ENCODE data around the gene STK32B.
"Not testable (repeated sequence)": the region's sequence is repeated elsewhere in the genome, so short reads cannot be mapped to it uniquely, and the experiment has no call there.

STK32B gene

DNA sequence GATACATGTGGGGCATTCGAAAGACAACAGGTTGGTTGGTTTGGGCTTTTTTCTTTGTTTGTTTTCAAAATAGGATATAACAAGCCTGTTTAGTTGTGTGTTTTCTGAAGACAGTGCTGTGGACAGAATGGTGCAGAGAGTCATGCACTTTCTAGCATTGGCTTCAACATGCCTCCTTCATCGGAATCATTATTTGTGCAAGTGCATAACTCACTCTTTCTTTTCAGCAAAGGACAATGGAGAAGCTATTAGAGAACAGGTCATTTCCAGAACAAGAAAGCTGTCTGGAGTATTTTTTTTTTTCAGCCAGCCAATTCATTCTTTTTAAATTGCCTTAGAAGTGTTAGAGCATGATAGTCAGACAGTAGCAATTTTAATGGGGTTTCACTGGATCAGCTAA lies 225.8 kb downstream of the STK32B start:
- DNase-seq: no peak

DNA sequence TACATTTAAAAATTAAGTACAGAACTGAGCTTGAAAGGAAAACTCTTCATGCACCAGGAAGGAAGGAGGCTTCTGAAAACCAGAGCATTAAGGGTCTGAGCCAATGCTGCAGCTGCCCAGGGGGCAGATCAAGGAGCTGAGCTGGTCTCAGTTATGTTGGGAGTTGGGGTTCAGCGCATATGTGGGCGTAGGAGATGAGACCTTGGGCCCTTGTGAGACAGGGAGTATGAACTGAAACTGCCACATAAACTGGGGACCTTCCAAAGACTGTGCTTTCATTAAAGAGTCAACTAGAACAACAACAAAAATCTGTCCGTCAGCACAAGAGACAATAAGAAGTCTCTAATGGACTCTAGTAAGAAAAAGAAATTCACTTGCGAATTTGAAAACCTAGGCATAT lies 226.9 kb downstream of the STK32B start:
- DNase-seq: no peak

DNA sequence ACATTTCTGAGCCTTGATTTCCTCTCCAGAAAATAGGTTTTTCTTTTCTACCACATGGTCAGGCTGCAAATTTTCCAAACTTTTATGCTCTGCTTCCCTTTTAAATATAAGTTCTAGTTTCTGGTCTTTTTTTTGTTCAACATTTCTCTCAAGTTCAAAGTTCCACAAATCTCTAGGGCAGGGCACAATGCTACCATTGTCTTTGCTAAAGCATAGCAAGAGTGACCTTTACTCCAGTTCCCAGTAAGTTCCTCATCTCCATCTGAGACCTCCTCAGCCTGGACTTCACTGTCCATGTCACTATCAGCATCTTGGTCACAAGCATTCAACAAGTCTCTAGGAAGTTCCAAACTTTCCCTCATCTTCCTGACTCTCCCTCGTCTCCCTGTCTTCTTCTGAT lies 228.8 kb downstream of the STK32B start:
- not testable (repeated sequence) for DNase-seq

DNA sequence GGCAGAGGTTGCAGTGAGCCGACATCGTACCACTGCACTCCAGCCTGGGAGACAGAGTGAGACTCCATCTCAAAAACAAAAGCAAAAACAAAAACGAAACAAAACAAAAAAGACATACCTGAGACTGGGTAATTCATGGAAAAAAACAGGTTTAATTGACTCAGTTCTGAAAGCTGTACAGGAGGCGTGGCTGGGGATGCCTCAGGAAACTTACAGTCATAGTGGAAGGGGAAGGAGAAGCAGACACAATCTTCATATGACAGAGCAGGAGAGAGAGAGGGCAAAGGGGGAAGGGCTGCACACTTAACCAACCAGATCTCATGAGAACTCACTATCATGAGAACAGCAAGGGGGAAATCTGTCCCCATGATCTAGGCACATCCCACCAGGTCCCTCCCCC lies 229.5 kb downstream of the STK32B start:
- no peak for DNase-seq

DNA sequence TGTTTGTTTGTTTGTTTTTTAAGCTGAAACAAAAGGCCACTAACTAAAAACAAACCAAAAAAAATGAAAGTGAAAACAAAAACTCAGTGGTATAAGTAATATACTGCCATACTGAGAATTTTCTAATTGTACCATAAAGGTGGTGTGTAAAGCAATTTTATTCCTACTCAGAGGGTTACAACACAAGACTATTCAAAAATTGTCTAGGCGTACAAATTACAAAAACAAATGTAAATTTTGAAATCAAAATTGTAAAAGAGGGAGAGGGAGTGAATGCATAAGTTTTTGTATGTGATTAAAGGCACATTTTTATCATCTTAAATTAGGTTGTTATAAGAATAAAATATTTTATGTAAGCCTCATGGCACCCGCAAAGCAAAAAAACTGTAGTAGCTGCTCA lies 232.6 kb downstream of the STK32B start:
- DNase-seq: no peak

DNA sequence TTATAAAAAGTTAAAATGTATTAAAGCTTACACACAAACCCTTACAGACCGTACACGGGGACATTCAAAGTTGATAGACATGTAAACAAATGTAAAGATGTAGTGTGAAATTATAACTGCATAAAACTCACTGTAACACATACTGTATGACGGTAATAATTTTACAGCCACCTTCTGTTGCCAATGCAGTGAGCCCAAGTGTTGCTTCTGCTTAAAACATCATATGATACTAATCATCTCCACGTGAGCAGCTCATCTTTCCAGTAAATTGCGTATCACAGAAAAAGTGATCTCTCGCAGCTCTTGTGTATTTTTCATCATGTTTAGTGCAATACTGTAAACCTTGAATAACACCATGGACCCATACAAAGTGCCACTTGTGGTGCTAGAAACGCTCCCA lies 233.2 kb downstream of the STK32B start:
- no peak for DNase-seq

DNA sequence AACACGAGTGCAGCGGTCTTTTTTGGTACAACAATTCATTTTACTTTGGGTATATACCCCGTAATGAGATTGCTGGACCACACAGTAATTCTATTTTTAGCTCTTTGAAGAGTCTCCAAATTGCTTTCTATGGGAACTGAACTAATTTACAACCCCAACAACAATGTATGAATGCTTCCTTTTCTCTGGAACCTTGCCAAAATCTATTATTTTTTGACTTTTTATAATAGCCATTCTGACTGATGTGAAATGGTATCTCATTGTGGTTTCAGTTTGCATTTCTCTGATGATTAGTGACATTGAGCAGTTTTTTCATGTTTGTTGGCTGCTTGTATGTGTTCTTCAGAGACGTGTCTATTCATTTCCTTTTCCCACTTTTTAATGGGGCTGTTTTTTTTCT lies 240.8 kb downstream of the STK32B start:
- no peak for DNase-seq

DNA sequence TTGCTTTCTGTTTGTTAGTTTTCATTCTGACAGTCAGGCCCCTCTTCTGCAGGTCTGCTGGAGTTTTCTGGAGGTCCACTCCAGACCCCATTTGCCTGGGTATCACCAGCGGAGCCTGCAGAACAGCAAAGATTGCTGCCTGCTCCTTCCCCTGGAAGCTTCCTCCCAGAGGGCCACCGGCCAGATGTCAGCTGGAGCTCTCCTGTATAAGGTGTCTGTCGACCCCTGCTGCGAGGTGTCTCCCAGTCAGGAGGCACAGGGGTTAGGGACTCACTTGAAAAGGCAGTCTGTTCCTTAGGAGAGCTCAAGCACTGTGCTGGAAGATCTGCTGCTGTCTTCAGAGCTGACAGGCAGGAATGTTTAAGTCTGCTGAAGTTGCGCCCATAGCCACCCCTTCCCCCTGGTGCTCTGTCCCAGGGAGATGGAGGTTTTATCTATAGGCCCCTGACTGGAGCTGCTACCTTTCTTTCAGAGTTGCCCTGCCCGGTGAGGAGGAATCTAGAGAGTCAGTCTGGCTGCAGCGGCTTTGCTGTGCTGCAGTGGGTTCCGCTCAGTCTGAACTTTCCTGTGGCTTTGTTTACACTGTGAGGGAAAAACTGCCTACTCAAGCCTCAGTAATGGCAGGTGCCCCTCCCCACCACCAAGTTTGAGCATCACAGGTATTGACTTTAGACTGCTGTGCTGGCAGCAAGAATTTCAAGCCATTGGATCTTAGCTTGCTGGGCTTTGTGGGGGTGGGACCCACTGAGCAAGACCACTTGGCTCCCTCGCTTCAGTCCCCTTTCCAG lies 246.9 kb downstream of the STK32B start:
- not testable (repeated sequence) for DNase-seq

DNA sequence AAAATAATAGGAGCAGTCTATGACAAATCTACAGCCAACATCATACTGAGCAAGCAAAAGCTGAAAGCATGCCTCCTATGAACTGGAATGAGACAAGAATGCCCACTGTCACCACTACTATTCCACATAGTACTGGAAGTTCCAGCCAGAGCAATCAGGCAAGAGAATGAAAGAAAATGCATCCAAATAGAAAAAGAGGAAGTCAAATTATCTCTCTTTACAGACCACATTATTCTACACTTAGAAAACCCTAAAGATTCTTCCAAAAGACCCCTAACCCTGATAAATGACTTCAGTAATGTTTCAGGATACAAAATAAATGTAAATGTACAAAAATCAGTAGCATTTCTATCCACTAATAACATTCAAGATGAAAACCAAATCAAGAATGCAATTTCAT lies 249.0 kb downstream of the STK32B start:
- no peak for DNase-seq

DNA sequence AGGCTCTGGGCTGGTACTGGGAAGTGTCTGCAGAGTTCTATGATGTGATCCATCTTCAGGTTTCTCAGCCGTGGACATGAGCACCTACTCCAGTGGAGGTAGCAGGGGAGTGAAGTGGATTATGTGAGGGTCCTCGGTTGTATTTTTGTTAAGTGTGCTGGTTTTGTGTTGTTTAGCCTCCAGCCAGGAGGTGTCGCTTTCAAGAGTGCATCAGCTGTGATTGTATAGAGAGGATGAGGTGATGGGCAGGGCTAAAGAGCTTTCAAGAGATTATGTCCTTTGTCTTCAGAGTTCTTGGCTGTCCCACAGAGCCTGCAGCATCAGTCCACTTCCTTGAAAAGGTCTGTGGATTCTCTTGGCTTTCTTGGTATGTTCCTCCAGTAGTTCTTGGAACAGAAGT lies 256.6 kb downstream of the STK32B start:
- no peak for DNase-seq

DNA sequence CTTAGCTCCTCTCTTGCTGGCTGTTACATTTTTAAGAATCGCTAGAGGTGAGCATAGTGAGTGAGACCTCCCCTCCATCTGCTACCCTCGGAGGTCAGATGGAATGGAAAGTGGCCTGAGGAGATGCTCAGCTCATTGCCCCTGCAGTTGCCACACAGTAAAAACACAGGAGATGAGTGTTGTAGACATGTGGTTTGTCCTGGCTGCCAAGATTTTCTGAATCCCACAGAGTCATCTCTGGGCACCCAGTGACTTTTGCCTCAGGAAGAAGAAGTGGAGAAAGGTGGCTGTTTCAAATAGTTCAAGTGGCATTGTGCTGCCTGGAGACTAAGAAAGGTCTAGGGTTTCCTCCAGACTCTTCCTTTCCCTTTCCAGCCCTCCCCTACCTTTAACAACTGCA lies 271.0 kb downstream of the STK32B start:
- DNase-seq: no peak

DNA sequence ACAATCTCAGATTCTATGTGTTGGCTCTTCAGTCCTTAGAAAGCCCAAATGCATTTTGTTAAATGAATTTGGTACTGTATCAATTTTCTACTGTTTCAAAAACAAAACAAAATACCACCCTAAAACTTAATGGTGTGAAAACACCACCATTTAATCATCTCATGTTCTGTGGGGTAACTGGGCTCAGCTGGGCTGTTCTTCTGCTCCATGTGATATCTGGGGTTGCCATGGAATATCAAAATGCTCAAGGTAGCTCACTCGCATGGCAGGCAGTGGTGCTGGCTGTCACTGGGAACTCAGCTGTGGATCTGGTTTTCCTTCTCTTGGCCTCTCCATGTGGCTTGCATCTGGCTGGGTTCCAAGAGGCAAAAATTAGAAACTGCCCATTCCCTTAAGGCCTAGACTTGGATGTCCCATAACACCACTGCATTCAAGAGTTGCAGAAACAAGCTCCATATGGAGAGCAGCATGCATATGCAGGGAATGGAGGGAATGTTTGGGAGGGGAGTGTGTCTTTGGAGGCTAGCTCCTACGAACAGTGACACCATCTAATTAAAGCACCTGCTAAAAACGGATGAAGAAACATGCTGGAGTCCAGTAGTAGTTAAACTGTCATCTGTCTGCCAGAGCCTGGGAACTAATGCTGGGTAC lies 279.2 kb downstream of the STK32B start:
- DNase-seq: no peak

DNA sequence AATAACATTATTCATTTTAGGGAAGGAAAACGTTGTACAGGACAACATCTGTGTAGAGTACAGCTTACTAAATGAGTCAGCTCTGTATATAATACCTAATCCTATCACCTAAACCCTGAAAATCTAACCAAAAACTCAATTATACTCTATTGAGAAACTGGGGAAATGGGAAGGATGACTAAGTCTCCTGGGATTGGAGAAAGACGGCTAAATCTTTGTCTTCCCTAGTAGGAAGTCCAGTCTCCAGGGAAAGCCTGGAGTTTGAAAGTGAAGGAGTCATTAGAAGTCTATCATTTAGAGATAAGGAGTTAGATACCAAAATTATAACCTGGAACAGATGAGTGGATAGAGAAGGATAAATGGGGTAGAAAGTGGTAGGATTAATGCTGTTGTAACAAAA lies 286.5 kb downstream of the STK32B start:
- DNase-seq: no peak

DNA sequence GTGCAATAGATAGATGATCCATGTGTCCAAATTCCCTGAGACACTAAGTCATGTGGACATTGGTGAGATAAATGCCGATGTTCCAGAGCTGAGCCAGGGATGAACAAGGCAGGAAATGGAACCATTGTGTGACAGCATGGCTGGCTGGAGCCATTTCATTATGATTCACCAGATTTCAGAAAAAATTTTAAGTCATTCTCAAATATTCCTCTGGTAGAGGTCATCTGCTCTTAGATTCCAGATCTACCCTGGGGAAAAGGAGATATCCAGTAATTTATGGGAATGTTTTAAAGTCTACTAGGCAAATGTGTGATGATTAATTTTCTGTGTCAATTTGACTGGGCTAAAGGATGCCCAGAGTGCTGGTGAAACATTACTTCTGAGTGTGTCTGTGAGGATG lies 287.3 kb downstream of the STK32B start:
- no peak for DNase-seq

DNA sequence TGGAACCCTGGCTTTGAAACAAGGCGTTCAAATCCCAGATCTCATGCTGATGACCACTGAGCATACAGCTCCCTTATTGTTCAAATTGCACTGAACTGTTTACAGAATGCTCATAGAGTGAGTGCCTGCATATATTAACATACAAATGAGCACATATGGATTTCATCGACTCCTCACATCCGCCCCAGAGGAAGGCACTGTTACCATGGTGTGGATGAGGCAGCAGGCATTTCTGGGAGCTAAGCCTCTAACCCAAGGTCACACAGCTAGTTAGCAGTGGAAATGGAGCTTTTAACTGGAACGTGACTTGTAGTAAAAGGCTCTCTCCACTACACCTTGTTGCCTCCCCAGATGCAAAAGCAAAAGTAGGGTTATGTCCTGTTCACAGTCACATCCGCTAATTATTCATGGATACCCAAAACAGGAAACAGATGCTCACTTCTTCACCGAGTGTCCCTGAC lies 289.7 kb downstream of the STK32B start:
- DNase-seq: no peak

DNA sequence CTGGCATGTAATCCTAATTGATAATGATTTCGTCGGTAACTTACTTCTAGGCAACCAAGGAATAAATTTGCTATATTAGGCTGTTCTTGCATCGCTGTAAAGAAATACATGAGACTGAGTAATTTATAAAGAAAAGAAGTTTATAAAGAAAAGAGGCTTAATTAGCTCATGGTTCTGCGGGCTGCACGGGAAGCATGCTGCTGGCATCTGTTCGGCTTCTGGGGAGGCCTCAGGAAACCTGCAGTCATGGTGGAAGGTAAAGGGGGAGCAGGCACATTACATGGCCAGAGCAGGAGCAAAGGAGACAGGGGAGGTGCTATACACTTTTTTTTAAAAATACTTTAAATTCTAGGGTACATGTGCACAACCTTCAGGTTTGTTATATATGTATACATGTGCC lies 290.2 kb downstream of the STK32B start:
- no peak for DNase-seq

DNA sequence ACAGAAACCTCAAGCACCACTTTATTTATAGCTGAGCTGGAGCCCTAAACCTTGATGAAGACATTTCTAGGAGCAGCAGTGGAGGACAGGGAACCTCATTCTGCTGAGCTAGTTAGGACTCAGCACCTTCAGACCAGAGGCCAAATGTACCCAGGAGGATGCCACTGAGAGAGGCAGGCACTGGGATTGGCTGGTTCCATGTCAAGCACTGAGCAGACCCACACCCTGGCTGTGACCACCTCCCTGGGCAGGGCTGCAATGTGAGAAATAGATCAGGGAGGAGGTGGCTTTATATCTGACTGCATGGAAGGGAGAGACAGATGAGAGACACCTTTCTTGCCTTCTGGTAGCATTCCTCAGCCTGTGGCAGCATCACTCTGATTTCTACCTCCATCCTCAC lies 304.6 kb downstream of the STK32B start:
- no peak for DNase-seq

DNA sequence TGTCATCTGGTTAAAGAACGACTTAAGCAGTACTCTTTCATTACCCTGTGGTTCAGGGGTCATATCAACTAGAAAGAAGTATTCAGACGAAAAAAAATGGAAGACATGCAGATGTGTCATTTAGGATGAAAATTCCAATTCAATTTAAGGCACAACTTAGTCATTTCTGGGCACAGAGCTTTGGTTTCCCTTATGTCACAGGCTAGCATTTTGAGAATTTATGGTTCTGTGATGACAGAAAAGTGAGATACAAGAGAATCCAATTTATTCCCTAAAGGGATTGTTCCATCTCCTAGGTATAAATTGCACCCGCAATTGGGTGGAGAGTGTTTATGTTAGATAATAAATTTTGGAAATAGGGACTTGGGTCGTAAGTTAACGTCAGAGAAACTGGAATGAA lies 306.6 kb downstream of the STK32B start:
- DNase-seq: no peak

DNA sequence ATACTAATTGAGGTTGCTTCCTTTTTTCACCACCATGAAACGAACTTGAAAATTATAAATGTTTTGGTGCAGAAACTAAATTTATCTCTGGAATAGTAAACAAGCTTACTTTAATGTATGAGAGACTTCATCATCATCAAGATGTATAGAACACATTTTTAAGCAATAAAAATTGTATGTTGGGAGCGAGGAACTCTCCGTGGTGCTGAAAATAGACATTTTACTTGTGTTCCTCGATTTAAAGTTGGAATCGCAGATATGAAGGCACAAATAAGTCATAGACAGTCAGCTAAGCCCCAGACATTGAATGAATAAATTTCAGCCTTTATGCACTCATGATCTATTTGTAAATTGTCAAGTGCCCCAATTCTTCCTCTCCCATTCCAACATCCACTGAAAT lies 310.7 kb downstream of the STK32B start:
- DNase-seq: no peak

DNA sequence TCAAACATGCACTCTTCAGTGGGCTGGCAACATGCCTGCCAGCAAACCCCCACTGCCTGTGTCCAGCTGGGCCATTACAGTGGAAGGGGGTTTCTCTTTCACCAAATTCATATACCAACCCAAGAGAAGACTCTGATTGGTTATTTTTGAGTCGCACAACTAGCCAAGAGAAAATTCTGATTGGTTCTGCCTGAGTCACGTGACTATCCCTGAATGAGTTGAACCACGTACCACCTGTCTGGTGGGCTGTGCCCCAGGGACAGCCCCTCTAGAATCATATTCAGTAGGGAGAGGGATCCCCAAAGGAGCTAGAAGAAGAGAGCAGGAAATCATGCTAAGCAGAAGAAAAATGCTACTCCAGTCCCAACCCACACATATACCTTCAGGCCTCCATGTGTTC lies 313.1 kb downstream of the STK32B start:
- DNase-seq: no peak

DNA sequence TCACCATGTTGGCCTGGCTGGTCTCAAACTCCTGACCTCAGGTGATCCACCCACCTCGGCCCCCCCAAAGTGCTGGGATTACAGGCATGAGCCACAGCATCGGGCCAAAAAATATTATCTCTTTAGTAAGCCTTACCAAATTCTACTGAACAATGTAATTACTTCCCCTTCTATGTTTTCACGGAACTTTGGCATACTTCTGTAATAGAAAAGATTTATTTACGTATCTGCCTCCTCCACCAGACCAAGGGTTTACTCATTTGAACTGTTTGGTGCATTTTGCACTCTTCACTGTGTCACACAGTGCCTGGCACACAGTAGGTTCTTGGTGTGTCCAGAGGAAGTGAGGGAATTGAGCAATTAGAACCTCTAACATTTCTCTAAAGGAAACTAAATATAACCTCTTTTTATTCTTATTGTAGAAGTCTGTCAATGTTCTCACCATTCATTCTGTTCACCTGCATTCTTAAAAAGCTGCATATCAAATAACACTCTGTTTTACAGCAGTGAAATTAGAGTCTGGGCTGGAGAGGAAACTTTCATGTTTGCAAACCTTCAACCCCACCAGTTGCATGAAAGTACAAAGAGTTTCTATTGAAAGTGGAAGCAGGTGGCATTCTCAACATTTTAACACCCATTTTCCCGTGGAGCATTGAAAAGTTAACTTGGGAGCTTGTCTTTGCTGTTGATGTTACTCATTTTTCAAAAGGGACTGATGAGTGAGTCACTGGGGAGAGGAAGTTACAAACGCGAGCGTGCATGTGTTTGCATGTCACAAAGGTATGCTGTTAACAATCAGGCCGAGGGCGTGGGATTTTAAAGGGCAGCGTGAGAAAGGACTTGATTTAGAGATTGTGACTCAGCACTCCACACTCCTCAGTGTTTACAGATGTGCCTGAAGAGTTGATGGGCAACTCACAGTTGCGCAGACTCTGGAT lies 314.1 kb downstream of the STK32B start:
- DNase-seq: no peak

DNA sequence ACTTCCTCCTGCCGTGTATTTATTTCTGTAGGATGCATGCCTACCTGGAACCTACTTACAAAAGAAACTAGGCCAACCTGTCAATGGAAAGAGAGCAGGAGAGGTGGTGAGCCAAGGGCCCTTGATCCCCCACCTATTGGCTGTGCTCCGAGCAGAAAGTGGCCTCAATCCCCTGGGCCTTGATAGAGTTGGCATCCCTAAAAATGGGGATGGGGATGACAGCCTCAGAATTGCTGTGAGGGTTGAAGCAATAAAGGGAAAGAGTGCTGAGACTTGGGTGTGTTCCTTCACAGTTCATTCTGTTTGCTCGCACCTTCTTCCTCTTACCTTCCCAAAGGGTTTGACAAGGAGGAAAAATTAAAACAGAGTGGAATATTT lies 314.7 kb downstream of the STK32B start:
- no peak for DNase-seq

DNA sequence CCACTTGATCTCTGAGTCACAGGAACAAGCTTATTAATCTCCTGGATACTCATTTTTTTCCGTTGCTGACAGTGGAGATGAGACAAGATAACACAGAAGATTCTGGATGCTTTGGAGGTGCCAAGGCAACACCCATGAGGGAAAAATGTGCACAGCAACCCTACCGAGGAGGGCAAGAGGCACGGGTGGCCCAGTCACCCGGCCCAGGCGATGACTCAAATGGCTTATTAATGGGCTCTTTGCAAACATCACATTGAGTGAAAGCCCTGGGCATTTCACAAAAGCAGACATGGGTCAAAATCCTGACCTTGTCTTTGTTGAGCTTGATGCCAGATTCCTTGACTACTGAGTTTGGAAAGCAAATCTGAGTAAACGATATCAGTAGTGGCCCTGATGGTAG lies 315.1 kb downstream of the STK32B start:
- DNase-seq: no peak

DNA sequence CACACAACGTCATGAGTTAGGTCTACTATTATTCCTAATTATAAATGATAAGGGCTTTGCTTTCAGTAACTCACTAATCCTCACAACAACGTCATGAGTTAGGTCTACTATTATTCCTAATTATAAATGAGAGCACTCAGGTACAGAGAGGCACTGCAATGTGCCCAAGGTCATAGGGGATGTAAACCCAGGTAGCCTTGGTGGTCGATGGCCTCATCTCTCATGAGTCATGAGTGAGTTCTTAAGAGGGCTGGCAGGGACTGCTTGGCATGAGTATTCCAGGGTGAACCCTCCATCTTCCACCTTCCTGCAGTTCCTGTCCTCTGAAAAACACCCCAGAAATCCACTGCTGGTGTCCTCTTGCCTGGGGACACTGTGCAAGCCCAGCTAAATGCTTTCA lies 317.1 kb downstream of the STK32B start:
- no peak for DNase-seq

Data from CD4-positive, alpha-beta T cell treated with Interleukin-10 for 1 hour (primary cell).